ENCODE measurements around the gene SNRNP48. TPM values are rescaled to one million over a fixed set of nuclear protein-coding genes. Genes with fewer than 3 reads are reported as not detected.

SNRNP48 gene
- total RNA-seq, 1 donor from 2014 or later = 13.3 TPM

DNA sequence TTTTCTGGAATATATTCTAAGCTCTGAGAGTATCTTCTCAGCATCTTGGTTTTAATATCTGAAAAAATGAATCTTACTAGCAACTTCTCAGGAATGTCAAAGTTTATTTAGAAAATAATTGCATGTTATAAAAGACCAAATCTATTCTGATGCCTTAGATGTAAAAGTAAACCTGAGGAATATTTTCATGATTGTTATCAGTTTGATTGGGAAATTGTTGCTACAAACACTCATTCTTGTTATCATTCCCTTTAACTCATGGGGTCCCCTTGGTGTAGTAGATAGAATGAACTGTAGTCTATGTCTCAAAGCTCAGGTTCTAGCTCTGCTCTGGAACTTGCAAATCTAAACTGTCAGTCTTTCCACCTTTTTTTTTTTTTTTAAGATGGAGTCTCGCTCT lies 50.0 kb downstream of the SNRNP48 start:
- H3K4me3 Mint-ChIP-seq (ENCODE audit: unreplicated experiment) = no peak overlapping the region
- H3K9me3 Mint-ChIP-seq (ENCODE audit: unreplicated experiment) = no peaks in the 10 kb centered on the region
- DNase-seq (ENCODE audit: low spot score) = no peak
- no peaks in the 10 kb centered on the region for H3K36me3 Mint-ChIP-seq (ENCODE audit: low read depth, unreplicated experiment)
- H3K27me3 Mint-ChIP-seq (ENCODE audit: unreplicated experiment) = no peaks in the 10 kb centered on the region
- TF ChIP-seq, protein P1, sequence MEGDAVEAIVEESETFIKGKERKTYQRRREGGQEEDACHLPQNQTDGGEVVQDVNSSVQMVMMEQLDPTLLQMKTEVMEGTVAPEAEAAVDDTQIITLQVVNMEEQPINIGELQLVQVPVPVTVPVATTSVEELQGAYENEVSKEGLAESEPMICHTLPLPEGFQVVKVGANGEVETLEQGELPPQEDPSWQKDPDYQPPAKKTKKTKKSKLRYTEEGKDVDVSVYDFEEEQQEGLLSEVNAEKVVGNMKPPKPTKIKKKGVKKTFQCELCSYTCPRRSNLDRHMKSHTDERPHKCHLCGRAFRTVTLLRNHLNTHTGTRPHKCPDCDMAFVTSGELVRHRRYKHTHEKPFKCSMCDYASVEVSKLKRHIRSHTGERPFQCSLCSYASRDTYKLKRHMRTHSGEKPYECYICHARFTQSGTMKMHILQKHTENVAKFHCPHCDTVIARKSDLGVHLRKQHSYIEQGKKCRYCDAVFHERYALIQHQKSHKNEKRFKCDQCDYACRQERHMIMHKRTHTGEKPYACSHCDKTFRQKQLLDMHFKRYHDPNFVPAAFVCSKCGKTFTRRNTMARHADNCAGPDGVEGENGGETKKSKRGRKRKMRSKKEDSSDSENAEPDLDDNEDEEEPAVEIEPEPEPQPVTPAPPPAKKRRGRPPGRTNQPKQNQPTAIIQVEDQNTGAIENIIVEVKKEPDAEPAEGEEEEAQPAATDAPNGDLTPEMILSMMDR (IDR thresholded peaks at IDR 0.05; ENCODE audit: unreplicated experiment) = no peak
- H3K27ac Mint-ChIP-seq (ENCODE audit: unreplicated experiment) = no peak overlapping the region
- H3K4me1 Mint-ChIP-seq (ENCODE audit: unreplicated experiment) = no peaks in the 10 kb centered on the region

DNA sequence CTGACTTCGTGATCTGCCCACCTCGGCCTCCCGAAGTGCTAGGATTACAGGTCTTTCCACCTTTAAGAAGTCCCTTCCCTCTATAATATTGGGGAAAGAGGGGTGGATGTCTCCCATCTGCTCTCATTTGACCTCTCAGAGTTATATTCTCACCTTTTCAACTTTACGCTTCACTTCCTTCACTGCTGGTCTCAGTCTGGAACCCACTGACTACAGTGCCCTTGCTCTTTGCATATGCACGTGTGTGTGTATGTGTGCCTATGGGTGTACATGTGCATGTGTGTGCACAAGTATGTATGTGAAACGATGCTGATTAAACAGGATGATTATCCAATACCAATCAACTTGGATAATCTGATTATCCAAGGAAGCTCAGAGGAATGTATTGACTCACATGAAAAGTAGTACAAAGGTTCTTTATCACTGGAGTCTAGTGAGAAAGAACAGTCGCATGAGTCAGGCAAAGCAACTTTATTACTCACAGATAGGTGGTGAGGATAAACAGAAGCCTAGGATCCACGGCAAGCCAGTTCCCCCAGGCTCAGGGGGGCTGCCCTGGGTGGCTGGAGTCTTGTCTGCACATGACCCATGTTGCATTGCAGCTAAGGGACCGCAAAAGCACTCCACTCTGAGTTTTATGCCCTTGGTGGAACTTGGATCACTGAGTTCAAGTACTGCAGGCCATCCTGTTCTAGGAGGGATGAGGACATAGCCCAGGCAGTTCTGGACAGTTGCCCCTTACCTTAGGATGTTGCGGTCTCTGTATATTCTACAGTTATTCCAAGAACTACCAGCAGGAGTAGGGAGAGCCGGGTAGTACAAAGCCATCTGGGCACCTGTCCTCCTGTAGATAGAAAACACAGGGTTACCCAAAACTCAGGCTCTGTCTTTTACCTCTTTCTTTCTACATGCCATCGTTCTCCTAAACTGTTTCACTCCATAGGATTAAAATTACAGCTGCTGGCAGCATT lies 50.9 kb downstream of the SNRNP48 start:
- no peak for DNase-seq (ENCODE audit: low spot score)
- H3K9me3 Mint-ChIP-seq (ENCODE audit: unreplicated experiment) = no peaks in the 10 kb centered on the region
- H3K27ac Mint-ChIP-seq (ENCODE audit: unreplicated experiment) = no peak overlapping the region
- no peaks in the 10 kb centered on the region for H3K36me3 Mint-ChIP-seq (ENCODE audit: low read depth, unreplicated experiment)
- H3K4me3 Mint-ChIP-seq (ENCODE audit: unreplicated experiment) = no peak overlapping the region
- H3K4me1 Mint-ChIP-seq (ENCODE audit: unreplicated experiment) = no peaks in the 10 kb centered on the region
- H3K27me3 Mint-ChIP-seq (ENCODE audit: unreplicated experiment) = no peaks in the 10 kb centered on the region
- TF ChIP-seq, protein P1 (IDR thresholded peaks at IDR 0.05; ENCODE audit: unreplicated experiment) = no peak

DNA sequence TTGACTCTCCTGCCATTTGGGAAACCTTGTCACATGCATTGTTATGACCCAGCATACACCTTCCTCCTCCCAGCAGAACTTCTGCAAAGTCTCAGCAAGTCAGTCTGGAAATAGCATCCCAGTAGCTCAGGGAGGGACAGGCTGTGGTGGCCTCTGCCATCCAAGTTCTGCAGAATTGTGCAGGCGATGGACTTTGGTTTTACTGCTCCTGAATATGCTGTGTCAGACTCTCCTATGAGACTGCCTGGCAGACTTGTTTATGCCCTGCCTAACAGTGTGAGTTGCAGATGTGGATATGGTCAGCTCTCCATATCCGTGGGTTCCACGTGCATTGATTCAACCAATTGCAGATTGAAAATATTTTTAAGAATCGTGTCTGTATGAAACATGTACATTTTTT lies 52.8 kb downstream of the SNRNP48 start:
- DNase-seq (ENCODE audit: low spot score) = no peak
- Mint-ChIP-seq H3K27me3 (ENCODE audit: unreplicated experiment) (no peaks in the 10 kb centered on the region), H3K27ac (ENCODE audit: unreplicated experiment) (no peak overlapping the region), H3K36me3 (ENCODE audit: low read depth, unreplicated experiment) (no peaks in the 10 kb centered on the region), H3K4me1 (ENCODE audit: unreplicated experiment) (no peaks in the 10 kb centered on the region), H3K9me3 (ENCODE audit: unreplicated experiment) (no peaks in the 10 kb centered on the region), H3K4me3 (ENCODE audit: unreplicated experiment) (no peak overlapping the region)
- TF ChIP-seq, protein P1 (IDR thresholded peaks at IDR 0.05; ENCODE audit: unreplicated experiment) = no peak

DNA sequence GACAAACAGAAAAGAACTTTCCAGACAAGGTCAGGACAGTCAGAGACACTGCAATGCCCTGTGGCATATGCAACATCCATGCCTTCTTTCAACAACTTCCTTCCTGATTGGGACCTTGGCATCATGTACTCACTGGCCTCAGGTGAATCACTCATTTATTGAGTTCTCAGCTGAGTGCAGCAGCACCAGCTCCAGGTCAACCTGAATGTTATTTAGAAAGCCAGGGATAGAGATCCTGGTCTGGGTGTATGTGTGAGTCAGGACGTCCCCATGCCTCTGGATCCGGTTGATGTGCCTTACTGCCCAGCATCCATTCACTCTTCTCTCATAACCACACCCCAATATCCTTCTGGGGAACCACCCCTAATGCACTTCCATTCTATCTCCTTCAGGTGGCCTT lies 54.4 kb downstream of the SNRNP48 start:
- H3K27ac Mint-ChIP-seq (ENCODE audit: unreplicated experiment) = no peak overlapping the region
- no peaks in the 10 kb centered on the region for H3K27me3 Mint-ChIP-seq (ENCODE audit: unreplicated experiment)
- H3K36me3 Mint-ChIP-seq (ENCODE audit: low read depth, unreplicated experiment) = no peaks in the 10 kb centered on the region
- TF ChIP-seq, protein P1 (IDR thresholded peaks at IDR 0.05; ENCODE audit: unreplicated experiment) = no peak
- H3K9me3 Mint-ChIP-seq (ENCODE audit: unreplicated experiment) = no peaks in the 10 kb centered on the region
- DNase-seq (ENCODE audit: low spot score) = no peak
- no peaks in the 10 kb centered on the region for H3K4me1 Mint-ChIP-seq (ENCODE audit: unreplicated experiment)
- no peak overlapping the region for H3K4me3 Mint-ChIP-seq (ENCODE audit: unreplicated experiment)

DNA sequence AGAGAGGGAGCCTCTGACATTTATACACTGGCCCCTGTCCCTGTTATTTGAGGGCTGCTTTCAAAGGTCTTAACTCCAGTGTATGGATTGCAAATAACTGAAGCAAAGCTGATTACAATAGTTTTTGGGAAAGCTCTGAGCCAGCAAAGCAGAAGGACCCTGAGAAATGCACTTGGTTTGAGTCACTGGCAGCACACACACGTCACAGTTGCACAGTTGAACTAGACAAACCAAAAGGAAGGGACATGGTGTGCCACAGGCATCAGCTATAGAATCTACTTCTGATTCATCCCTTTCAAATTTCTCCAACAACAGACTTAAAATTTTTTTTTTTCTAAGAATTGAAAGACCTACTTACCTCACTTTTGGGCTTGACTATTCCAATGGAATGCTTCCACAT lies 56.4 kb downstream of the SNRNP48 start:
- Mint-ChIP-seq H3K36me3 (ENCODE audit: low read depth, unreplicated experiment) (no peaks in the 10 kb centered on the region), H3K27me3 (ENCODE audit: unreplicated experiment) (no peaks in the 10 kb centered on the region), H3K4me3 (ENCODE audit: unreplicated experiment) (no peak overlapping the region), H3K9me3 (ENCODE audit: unreplicated experiment) (no peaks in the 10 kb centered on the region), H3K27ac (ENCODE audit: unreplicated experiment) (no peak overlapping the region), H3K4me1 (ENCODE audit: unreplicated experiment) (no peaks in the 10 kb centered on the region)
- DNase-seq (ENCODE audit: low spot score) = no peak
- TF ChIP-seq, protein P1 (IDR thresholded peaks at IDR 0.05; ENCODE audit: unreplicated experiment) = no peak
